Omental fat pad (tissue), 4 donors: Measurements from ENCODE around the gene POGK. TPM values are rescaled to one million over a fixed set of nuclear protein-coding genes. Genes with fewer than 3 reads are reported as not detected.
A peak's percentile ranks its signal among the peaks of the same experiment; 100 is the strongest.
"Not testable (repeated sequence)": the region's sequence is repeated elsewhere in the genome, so short reads cannot be mapped to it uniquely, and the experiment has no call there.

ENCODE experiments used
- ATAC-seq: fragments of 150-250 bp; one replicate; pipeline ENCODE4 v1.9.1; 2016; ENCODE audit warnings: mild to moderate bottlenecking, moderate library complexity; ENCODE audit not compliant: low FRiP score
- DNase-seq: peaks from one replicate; pipeline ENCODE4 v3.0.0-alpha.2; 2019; ENCODE audit warnings: low spot score
- total RNA-seq, 4 donors: library from RNA; depleted of rRNA; stranded (reverse); fragments of >200 nt; gene quantifications; one replicate each; pipeline ENCODE4 v1.1.0, GENCODE V29; 2016
- TF ChIP-seq, protein P1 (sequence below), 3 donors: fragments of 450-650 bp; IDR thresholded peaks; one replicate each; pipeline ENCODE4 v1.5.1; 2016 to 2017; ENCODE audit warnings: antibody characterized with exemption in 3 of 3, mild to moderate bottlenecking in 3 of 3, moderate library complexity in 2 of 3

Gene POGK
- total RNA-seq, 4 donors from 2014 or later: 22.4 to 41.3 (median 28.3) TPM

- TF ChIP-seq, protein P1, sequence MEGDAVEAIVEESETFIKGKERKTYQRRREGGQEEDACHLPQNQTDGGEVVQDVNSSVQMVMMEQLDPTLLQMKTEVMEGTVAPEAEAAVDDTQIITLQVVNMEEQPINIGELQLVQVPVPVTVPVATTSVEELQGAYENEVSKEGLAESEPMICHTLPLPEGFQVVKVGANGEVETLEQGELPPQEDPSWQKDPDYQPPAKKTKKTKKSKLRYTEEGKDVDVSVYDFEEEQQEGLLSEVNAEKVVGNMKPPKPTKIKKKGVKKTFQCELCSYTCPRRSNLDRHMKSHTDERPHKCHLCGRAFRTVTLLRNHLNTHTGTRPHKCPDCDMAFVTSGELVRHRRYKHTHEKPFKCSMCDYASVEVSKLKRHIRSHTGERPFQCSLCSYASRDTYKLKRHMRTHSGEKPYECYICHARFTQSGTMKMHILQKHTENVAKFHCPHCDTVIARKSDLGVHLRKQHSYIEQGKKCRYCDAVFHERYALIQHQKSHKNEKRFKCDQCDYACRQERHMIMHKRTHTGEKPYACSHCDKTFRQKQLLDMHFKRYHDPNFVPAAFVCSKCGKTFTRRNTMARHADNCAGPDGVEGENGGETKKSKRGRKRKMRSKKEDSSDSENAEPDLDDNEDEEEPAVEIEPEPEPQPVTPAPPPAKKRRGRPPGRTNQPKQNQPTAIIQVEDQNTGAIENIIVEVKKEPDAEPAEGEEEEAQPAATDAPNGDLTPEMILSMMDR (IDR thresholded peaks at IDR 0.05): no peak
- no peak for ATAC-seq
- no peak for DNase-seq
Measured at GRCh38 chr1:166819974-166820373, 19.3 kb upstream of the POGK start.

DNA sequence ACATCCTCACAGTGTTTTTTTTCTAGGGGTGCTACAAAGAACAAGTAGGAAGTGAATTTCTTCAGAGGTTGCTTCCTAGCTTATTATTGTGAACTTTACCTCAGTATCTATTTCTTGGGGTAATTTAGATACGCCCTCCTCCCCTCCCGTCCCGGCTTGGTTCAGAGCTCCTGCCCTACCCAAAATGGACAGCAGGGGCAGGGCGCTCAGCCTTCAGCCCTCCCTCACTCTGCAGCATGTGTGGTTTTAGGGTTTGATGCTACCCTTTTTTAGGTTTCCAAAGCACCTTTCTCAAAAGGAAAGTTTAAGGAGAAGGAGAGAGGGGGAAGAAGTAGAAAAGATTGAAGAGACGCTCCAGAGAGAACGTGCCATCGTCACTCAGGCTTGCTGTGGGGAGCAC lies 16.9 kb upstream of the POGK start:
- ATAC-seq (no peak), DNase-seq (no peak)
- TF ChIP-seq, protein P1 (IDR thresholded peaks at IDR 0.05): no peak

DNA sequence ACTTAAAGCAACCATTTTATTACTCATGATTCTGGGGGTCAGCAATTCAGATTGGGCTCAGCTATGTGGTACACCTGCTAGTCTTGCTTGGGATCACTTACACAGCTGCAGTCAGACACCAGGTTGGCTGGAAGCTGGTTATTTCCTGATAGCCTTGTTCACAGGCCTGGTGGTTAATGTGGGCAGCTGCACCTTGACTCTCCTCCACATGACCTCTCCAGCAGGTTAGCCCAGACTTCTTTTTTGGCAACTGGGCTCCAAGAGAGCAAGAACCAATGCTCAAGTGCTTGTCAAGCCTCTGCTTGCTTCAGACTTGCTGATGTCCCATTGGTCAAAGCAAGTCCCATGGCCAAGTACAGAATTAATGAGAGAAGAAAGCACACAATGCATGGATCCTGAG lies 11.8 kb upstream of the POGK start:
- TF ChIP-seq, protein P1 (IDR thresholded peaks at IDR 0.05): no peak
- DNase-seq: no peak
- ATAC-seq: no peak

GRCh38 chr1:166829762-166830161 lies 9.5 kb upstream of the POGK start:
- DNase-seq, ATAC-seq: not testable (repeated sequence)

DNA sequence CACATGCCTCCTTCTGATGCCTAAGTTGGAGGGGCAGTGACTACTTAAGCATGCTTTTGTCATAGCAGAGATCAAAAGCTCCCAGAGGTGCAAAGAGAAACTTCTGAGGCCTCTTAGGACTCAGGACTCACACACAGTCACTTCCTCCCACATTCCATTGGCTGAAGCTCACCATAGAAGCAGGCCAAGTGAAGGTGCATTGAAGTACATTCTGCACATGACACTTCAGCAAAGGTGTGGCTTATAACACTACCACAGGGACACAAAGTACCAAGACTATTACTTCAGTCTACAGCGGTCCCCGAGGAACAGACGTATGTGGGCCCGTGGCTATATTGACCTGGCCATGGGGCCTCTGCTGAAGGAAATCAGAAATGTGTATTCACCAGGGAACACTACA lies 2.5 kb upstream of the POGK start:
- DNase-seq (no peak), ATAC-seq (no peak)
- TF ChIP-seq, protein P1 (IDR thresholded peaks at IDR 0.05): no peak

DNA sequence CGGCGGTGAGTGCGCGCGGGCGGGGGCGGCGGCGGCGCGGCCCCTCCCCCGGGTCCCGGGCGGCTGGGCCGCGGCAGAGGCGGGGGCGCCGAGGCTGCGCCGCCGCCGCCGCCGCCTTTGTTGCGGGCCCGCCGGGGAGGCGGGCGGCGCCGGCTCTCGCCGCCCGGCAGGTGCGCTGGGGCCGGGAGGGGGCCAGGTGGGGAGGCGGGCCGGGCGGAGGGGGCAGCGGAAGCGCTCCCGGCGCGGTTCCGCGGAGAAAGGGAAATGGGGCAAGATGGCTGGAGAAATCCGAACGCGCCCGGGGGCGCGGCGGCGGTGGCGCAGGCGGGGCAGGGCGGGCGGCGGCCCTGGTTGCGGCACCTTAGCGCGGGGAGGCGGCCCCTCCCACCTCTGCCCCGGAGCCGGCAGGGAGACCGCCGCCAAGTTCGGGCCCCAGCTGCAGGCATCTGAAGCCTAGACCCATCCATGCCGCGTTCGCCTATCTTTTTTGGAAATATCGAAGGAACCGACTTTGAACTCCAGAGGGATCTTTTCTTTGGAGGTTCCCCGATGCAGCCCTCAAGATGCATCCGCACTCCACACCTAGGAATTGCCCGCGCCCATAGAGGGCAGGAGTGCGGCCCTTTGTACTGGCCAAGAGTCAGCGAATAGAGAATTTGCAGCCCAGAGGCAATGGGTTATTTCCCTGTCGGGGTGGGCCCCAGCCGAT lies 479 bp downstream of the POGK start:
- no peak for DNase-seq
- TF ChIP-seq, protein P1 (IDR thresholded peaks at IDR 0.05): no peak
- peak; percentile 38 for ATAC-seq

GRCh38 chr1:166840309-166841274 lies 1.3 kb downstream of the POGK start:
- ATAC-seq: no peak
- TF ChIP-seq, protein P1 (IDR thresholded peaks at IDR 0.05): no peak
- DNase-seq: no peak
